COLO829 (cell line): ENCODE data around the gene FKBP5.
A peak's percentile ranks its signal among the peaks of the same experiment; 100 is the strongest.
"Not testable (repeated sequence)": the region's sequence is repeated elsewhere in the genome, so short reads cannot be mapped to it uniquely, and the experiment has no call there.

Experiments used
- DNase-seq: peaks from one replicate; pipeline ENCODE4 v3.0.0; 2012; ENCODE audit warnings: low spot score

The FKBP5 gene

DNA sequence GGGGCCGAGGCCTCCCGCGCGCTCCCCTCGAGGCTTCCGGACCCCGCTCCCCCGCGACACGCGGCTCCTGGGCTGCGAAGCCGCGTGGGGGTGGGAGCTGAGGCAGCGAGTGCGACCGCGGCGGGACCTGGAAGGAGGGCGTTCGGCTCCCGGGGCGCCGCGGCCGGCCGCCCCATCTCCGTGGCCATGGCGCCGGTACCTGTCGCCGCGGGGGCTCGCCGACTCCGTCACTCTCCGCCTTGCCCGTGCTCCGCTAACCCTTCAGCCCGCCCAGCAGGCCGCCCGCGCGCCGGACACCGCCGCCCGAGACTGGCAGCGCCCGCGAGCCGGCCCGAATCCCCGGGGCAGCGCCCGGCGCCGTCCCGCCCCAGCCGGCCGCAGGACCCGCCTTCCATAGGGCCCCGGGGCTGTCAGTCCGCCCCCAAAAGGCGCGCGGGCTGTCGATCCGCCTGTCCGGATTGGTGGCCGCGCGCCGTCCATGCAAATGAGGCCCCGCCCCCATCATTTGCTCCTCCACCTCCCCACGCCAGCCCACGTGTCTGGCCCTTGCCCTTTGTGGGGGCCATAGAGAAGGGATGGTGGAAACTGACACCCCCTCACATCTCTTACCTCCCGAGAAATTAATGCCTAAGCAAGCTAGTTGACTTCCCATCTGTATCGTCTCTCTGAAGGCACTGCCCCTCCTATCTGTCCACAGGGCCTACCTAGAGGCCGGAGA lies at the start of gene FKBP5:
TSS of gene FKBP5 (minus strand) at position 311 of the 718 bp plus-strand sequence. CDS start 46,091 bp downstream, outside the sequence.
- DNase-seq: peak; percentile 75

- DNase-seq: peak; percentile 86
Observed at GRCh38 chr6:35737413-35738211, 48.9 kb upstream of the FKBP5 start.

DNA sequence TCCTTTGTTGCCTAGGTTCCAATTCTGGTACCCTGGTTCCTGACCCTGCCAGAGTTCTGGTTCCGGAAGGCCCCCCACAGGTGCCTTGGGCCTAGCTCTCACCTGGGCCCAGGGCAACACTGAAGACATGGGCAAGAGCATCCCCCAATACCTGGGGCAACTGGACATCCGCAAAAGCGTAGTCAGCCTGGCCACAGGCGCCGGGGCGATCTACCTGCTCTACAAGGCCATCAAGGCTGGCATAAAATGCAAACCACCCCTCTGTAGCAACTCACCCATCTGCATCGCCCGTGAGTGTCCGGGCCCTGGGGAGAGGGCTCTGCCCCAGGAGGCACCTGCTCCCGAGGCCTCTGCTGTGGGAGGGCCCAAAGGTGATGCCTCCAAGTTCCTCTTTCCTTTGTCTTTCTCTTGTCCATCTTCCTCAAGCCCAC lies 48.3 kb upstream of the FKBP5 start, which contains the start of gene ARMC12:
TSS of gene ARMC12 (plus strand) at position 51 of the 431 bp plus-strand sequence. CDS start at position 128, 77 bp downstream.
- DNase-seq: no peak

GRCh38 chr6:35736253-35736894 lies 47.7 kb upstream of the FKBP5 start:
- peak; percentile 64 for DNase-seq

DNA sequence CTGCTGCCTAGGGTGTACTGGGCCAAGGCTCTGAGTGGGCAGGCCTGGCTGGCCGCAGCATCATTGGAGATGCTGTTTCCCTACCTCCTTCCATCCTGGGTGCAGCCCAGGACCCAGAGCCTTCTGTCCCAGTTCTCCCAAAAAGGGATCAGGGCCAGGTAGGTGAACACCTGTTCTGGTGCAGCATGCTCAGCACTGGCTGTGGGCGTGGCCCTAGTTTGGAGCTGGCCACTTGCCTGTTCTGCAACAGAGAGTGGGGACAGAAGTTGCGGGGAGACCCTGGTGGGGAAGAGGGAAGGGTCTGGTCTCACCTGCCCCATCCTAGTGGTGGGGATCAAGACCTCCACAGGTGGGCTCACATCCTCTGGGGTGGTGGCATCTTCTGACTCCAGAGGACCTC lies 46.7 kb upstream of the FKBP5 start:
- no peak for DNase-seq

GRCh38 chr6:35734319-35734718 lies 45.6 kb upstream of the FKBP5 start:
- not testable (repeated sequence) for DNase-seq

- DNase-seq: no peak
Observed at GRCh38 chr6:35733633-35734032, 44.9 kb upstream of the FKBP5 start.

DNA sequence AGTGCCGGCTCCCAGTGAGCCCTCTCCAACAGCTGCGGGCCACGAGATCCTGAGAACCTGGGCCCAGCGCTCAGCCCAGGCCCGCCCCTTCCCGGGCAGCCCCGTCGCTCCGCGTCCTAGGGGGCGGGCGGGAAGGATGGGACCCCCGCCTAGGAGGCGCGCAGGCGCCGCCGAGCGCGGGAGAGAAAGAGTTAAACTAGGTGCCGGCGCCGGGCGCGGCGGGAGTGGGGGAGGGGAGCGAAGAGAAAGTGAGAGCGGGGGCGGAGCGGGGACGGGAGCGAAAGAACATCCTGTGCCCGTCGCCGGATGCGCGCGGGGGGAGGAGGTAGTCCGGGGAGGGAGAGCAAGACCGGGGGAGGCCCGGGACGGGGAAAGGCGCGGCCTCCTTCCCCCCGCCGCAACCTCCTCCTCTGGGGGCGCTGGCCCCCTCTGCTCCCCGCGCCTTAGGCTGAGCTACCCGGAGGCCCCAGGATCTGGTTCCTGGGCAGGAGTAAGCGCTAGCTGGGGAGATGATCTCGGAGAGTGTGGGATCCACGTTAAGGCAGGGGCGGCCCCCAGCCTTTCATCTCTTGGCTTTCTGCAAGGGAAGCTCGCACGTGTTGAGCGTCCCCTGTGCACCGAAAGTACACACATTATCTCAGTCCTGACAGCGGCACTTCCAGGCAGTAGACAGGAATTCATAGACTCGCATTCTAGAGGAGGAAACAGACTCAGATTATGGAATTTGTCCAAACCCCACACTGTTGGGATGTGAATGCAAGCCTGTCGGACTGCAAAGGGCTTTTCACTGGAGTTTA lies 43.2 kb upstream of the FKBP5 start:
- peak; percentile 88 for DNase-seq

- DNase-seq: peak; percentile 85
Observed at GRCh38 chr6:35731414-35731735, 42.7 kb upstream of the FKBP5 start.

- no peak for DNase-seq
Observed at GRCh38 chr6:35730745-35731413, 42.2 kb upstream of the FKBP5 start.

DNA sequence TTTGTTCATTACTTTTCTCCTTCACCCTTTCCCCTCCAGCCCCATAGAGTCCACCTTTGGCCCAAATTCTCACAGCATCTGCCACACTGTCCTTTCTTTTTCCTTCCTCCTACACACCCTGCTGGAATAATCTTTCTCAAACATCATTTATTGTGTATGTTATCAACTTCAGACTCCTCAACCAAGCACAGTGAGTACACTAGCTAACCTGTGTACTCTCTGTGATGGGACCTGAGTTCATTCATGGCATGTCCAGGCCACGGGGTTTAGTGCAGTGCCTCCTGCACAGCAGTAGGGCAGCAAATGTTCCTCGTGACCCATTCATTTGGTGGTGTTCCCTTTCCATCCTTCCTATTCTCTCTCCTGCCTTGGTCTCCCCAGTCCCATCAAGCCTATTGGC lies 41.0 kb upstream of the FKBP5 start:
- DNase-seq: no peak

- no peak for DNase-seq
Observed at GRCh38 chr6:35728683-35729678, 40.3 kb upstream of the FKBP5 start.

- peak; percentile 77 for DNase-seq
Observed at GRCh38 chr6:35727935-35728682, 39.4 kb upstream of the FKBP5 start.

DNA sequence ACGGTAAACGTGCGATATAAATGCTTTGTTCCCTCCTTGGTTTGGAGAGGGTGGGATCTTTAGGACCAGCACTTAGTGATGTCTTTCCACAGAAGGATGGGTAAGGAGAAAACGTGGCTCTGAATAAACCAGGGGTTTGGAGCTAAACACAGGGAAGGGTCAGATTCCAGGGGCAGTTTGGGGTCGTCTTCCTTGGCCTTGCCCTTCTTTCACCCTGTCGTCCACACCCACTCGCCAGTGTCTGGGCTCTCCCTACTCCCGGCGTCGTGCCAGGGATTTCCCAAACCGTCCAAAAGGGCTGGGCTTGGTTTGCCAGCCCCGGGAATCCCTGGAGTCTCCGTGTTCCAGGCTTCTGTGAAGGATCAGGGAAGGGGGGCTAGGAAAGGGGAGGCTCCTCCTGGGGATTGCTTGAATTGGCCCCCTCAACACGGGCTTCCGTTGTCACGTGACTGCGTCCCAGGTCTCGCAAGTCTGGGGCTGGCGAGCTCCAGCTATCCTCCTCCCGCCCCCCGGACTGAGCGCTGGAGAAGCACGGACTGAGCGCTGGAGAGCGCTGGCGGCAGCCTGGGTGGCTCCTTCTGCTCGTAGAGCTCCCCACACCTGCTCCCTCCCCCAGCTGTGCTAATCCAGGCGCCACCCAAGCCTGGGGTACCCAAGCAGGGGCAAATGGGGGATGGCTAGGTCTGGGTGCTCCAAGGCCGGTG lies 38.7 kb upstream of the FKBP5 start:
- DNase-seq: no peak

- no peak for DNase-seq
Observed at GRCh38 chr6:35725721-35726438, 37.2 kb upstream of the FKBP5 start.

- no peak for DNase-seq
Observed at GRCh38 chr6:35725081-35725708, 36.5 kb upstream of the FKBP5 start.

- DNase-seq: no peak
Observed at GRCh38 chr6:35724471-35724870, 35.8 kb upstream of the FKBP5 start.

DNA sequence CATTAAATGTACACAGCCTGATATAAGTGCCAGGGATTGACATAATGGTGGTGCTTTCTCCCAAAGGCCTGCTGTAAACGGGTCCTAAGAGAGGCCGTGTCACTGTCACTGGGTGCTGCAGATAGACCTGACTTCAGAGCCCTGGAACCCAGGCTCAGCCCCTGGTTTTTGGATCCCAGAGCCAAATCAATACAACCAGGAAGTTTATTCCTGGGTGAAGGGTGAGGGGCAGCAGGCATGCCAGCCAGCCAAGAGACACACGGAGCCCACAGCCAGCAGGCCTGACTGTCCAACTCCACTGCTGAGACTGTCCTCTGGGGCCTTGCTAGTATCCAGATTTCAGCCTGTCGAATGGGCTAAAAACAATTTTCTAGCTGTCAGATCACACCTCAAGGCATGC lies 35.3 kb upstream of the FKBP5 start:
- DNase-seq: no peak
